GM21717 (cell line): ENCODE results near the gene RASGEF1C.

ENCODE experiments used
- ATAC-seq: cut with Tn5 transposase; IDR thresholded peaks from one replicate; pipeline ENCODE4 v1.9.1; 2021; ENCODE audit warnings: mild to moderate bottlenecking, moderate library complexity; ENCODE audit not compliant: unreplicated experiment

Gene RASGEF1C

GRCh38 chr5:180161420-180162303 is 47.3 kb downstream of the RASGEF1C start:
- no peak for ATAC-seq

GRCh38 chr5:180160789-180161188 is 48.2 kb downstream of the RASGEF1C start:
- ATAC-seq = no peak

DNA sequence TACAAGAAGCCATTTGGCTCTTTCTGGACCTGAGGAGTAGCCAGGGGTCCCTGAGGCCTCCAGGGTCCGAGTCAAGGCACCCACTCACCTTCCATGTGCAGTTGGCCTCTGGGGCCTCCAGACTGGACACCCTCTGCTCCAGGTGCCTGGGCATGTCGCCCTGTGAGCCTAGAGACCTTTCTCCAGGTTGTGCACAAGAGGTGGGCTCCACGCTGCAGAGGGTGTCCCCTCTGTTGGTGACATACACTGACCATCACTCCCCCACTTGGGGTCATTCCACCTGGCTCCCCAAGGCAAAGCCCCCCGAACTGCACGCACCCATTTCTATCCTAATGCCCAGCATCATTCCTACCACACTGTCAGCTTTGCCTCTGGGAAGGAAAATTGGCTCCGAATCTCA is 48.8 kb downstream of the RASGEF1C start:
- ATAC-seq = no peak

DNA sequence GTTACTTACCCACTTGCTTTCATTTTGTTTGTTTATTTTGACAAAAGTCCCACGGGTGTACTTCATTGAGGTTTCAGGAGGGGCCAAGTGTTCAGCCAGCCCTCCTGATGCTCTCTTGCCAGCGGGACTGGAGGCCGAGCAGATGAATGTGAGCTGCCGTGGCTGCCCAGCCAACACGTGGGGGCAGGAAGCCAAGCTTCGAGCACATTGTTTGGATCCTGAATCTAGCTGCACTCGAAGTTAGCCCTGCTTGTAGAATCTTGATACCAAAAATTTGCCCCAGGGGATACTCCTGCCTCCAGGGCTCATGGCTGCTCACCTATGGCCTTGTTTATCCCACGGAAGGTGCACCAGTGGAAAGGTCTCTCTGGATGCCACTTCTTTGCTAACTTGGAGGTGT is 49.3 kb downstream of the RASGEF1C start:
- no peak for ATAC-seq

GRCh38 chr5:180157866-180158265 is 51.1 kb downstream of the RASGEF1C start:
- ATAC-seq = no peak

GRCh38 chr5:180156141-180156540 is 52.9 kb downstream of the RASGEF1C start:
- no peak for ATAC-seq

- no peak for ATAC-seq
Measured at GRCh38 chr5:180155365-180155926, 53.6 kb downstream of the RASGEF1C start.

DNA sequence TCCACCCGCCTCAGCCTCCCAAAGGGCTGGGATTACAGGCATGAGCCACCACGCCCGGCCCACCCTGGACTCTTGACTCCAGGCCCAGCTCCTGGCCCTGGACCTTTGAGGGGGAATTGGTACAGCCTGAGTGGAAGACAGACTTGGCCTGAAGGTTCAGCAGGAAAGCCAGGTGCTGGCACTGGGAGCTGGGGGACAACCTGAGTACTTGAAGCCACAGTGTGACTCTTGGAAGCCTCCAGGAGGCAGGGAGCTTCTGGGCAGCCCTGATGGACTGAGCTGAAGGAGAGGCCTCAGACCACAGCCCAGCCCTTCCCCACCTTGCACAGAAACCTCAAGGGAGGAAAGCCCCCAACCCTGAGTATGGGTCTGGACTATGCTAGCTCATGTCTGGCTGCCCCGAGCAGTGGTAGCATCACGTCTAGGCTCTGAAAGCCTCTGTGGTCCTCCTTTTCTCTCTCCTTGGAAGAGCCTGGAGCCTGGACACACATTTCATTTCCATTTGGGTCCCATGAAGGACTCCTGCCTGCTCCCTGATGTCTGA is 54.1 kb downstream of the RASGEF1C start:
- no peak for ATAC-seq

DNA sequence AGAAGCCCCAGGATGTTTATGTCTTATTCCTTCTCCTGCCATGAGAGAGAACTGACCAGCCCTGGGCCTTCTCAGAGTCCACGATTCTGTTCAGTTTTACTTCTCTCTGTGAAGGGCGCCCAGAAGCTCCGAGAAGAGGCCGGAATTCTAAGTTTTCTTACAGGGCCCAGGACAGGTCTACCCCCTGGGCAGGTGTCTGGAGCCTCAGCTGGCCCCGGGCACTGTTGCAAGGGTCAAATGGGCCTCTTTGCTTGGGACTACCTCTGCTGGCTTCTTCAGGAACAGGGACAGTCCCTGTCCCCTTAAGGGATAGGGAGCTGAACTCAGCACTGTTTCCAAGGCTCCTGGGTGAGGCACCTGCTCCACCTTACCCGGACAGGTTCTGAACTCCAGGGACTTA is 55.0 kb downstream of the RASGEF1C start:
- ATAC-seq = no peak

- no peak for ATAC-seq
Measured at GRCh38 chr5:180153099-180153498, 55.9 kb downstream of the RASGEF1C start.

DNA sequence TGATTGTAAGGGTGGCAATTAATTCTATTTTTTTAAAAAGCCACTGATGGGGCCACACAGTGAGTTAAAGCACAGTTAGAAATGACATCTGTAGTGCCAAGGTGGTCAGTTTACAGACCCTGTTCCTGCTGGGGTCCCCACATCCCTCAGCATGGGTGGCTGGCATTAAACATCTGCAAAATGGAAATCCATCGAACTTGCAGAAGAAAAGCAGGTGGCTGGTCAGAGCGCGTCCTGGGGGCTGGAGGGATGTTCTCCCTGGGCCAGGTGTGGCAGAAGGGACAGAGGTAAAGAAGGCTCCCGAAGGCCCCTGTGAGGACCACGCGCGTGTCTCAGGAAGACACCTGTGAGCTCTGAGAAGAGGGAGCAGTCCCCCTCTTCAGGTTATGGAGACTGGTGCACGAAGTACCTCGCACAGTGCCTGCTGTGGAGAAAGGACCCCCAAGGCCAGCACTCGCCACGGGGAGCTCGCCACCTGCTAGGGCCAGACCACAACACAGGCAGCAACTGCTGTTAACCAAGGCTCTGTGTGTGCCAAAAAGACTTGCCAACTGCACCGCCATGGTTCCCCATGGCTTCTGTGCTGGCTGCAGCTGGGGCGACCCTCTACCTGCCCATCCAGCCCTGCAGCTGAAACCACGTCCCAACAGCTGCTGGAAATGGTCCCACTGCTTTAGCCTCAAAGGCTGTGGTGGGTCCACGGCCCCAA is 65.2 kb downstream of the RASGEF1C start:
- ATAC-seq = no peak

DNA sequence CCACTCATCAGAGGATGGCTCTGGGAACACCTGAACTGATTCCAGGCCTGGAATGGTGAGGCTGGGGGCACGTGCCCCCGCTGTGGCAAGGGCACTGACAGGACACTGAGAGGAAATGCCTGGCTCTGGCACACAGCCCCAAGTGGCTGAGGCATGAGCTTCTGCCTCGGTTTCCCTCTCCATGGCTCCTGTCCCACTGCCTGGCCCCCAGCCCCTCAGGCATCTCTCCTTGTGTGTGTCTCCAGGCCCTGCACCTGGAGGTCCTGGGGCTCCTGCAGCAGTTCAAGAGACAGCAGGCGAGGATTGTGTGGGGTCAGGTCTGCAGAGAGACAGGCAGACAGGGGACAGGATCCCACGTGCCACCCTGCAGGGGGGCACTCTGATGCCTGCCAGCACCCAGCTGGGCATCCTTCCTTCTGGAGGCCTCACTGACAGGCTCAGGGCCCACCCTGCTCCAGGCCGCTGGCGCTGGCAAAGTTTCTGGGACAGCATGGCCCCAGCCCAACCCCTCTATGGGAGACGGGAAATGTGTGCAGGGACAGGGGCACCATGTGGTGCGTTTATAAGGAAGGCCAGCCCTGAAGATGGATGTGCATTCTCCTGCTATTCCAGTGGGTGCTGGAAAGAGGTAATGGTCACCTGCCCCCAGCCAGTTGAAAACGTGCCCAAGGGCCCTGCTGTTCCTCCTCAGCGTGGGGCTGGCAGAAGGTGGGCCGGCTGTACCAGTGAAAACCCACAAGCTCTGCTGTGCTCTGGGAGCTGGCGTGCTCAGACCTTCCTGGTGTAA is 66.0 kb downstream of the RASGEF1C start:
- ATAC-seq = no peak

DNA sequence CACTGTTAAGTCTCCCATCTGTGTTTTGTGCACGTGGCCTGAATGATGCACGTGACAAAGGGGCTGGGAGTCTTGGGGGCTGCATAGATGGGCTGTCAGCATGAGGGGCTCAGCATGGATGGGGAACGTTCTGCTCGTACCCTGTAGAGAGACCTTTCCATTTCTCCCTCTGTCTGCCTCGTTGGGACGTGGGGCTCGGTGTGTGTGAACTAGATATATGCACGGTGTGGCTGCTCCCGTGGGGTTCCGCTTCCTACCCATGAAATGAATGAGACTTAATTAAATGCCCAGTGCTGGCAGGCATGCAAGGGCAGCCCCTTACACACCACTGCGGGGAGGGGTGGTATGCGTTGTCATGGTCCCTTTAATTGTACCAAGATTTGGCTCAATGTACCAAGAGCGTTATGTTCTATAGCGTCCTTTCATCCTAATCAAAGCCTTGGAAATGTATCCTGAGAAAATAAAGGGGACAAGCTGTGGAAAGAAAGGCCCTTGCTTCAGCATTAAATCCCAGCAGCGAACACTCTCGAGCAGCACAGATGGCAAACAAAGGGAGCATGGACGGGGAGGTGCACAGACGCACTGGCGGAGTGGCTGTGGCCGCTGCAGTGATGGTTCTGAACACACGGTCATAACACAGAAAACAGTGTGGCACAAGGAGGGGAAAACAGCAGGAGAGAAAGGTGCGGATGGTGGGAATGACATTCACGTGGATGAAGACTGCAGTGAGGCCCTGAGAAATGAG is 66.8 kb downstream of the RASGEF1C start:
- no peak for ATAC-seq

DNA sequence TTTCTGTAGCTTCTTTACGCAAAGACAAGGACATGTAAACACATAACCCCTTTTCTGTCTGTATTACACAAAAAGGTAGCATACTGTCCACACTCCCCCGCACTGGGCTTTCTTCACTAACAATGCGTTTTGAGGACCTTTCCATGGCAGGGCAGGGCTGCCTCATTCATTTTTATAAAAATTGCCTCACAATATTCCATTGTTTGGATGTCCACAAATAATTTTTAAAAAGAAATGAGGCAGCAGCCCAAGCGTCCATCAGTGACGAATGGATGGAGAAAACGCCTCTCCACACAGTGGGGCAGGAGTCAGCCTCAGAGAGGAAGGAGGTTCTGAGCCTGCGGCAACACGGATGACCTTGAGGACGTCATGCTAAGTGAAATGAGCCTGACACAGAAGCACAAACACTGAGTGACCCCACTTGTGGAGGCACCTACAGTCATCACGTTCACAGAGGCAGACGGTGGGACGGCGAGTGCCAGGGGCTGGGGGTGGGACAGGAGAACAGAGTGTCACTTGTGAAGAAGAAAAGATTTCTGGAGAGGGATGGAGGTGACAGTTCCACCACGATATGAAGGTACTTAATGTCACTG is 67.8 kb downstream of the RASGEF1C start:
- no peak for ATAC-seq

GRCh38 chr5:180140571-180140970 is 68.4 kb downstream of the RASGEF1C start:
- no peak for ATAC-seq

DNA sequence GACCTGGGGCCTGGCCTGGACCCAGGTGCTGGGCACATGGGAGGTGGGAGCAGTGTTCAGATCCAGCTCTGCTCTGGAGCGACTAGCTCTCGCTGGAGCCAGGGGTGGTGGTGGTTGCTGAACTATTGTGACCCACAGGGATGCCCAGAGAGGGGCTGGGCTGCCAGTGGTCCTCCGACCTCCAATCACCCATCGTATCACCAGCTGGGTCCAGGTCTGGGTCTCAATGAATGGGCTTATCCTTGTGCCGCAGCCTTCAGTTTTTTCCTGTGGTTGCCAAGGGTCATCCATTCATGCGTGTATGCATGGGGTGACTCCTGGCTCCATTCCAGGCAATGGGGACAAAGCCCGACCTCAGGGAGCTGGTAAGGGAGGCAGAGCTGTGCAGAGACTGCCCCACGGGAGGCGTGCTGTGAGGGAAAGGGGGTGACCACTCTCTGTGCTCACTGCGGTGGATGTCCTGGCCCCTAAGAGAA is 68.9 kb downstream of the RASGEF1C start:
- ATAC-seq = no peak

DNA sequence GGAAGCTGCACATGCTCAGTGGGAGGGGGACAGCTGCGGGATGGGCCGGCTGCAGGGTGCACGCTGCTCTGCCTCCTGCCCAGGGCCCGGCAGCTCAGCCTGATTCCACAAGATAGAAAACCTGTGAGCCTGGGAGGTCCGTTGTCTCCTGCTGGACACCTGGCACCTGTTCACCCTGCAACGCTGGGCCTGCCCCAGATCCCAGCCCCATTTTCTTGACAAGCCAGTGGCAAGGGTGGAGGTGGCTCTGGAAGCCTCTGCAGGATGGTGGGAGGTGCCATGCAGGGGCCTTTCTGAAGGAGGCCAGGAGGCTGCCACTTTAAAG is 69.3 kb downstream of the RASGEF1C start:
- ATAC-seq = no peak

- ATAC-seq = no peak
Measured at GRCh38 chr5:180138976-180139730, 69.9 kb downstream of the RASGEF1C start.
